HCT116 (cell line): ENCODE measurements around the gene SLC6A11. TPM values are rescaled to one million over a fixed set of nuclear protein-coding genes. Genes with fewer than 3 reads are reported as not detected.

Experiments
- ATAC-seq: fragments of 200-7000 bp; cut with Tn5 transposase; 2 replicates; pipeline ENCODE4 v1.9.1; 2020; ENCODE audit warnings: mild to moderate bottlenecking, moderate library complexity
- BruUV-seq: library from RNA; stranded (reverse); fragments of 400-500 nt; replicated peaks from 2 replicates; lab custom pipeline; 2021; lab: Mats Ljungman, UMichigan
- CTCF ChIA-PET: fragments of 300-600 bp; sonication (Branson Sonifier 250); formaldehyde crosslinking; loops from one replicate; lab custom pipeline; 2021; ENCODE audit warnings: antibody characterized with exemption; lab: Charles Lee
- POLR2A ChIA-PET: fragments of 300-600, 350-600 bp; sonication (Branson Sonifier 250); formaldehyde crosslinking; loops from one replicate; lab custom pipeline; 2021; ENCODE audit warnings: antibody characterized with exemption; lab: Charles Lee
- RAD21 ChIA-PET, 2 experiments: fragments of 300-600 bp; sonication (Branson Sonifier 250); formaldehyde crosslinking; loops; one replicate each; lab custom pipeline; 2023; ENCODE audit warnings: low total read pairs in 2 of 2; ENCODE audit not compliant: uncharacterized antibody in 2 of 2, unreplicated experiment in 2 of 2, low non-redundant PET in 1 of 2; lab: Charles Lee
- DNase-seq: peaks from one replicate; pipeline ENCODE4 v3.0.0-alpha.2; 2010; ENCODE audit warnings: low read depth, low spot score
- H2AFZ ChIP-seq: fragments of 200-600 bp; shearing (Covaris generic), sonication (generic); 2 replicates; pipeline ENCODE4 v1.6.1; 2017; ENCODE audit warnings: low read depth, mixed run types, mixed read lengths, antibody characterized with exemption, low read length; ENCODE audit not compliant: poor library complexity, severe bottlenecking
- H3K27ac ChIP-seq: 2 replicates; pipeline ENCODE4 v1.5.1; 2012; ENCODE audit warnings: low read depth, low read length
- H3K27me3 ChIP-seq: fragments of 200-600 bp; sonication (generic); 2 replicates; pipeline ENCODE4 v1.6.1; 2016; ENCODE audit warnings: mixed run types, low read length, mixed read lengths; ENCODE audit not compliant: insufficient read depth
- H3K36me3 ChIP-seq, 2 experiments: fragments of 200-500 bp in 1 of 2; fragments of 200-600 bp in 1 of 2; sonication (Bioruptor generic) in 1 of 2; sonication (generic) in 1 of 2; 2 replicates each; pipeline versions ENCODE4 v1.5.1 to v1.6.1; 2014 to 2016; ENCODE audit warnings: low read length in 2 of 2, inconsistent platforms in 1 of 2, mixed read lengths in 1 of 2, mixed run types in 1 of 2; ENCODE audit not compliant: insufficient read depth in 2 of 2, control insufficient read depth in 1 of 2
- H3K4me1 ChIP-seq, 2 experiments: fragments of 200-600 bp in 1 of 2; sonication (generic) in 1 of 2; 2 replicates each; pipeline versions ENCODE4 v1.5.1 to v1.6.1; 2012 to 2017; ENCODE audit warnings: low read length in 2 of 2, inconsistent platforms in 1 of 2, mild to moderate bottlenecking in 1 of 2, mixed read lengths in 1 of 2, mixed run types in 1 of 2, moderate library complexity in 1 of 2; ENCODE audit not compliant: insufficient read depth in 2 of 2, control insufficient read depth in 1 of 2
- H3K4me2 ChIP-seq: fragments of 200-600 bp; sonication (generic); 2 replicates; pipeline ENCODE4 v1.6.1; 2017; ENCODE audit warnings: mixed run types, low read length, mixed read lengths
- H3K4me3 ChIP-seq, 2 experiments: fragments of 200-600 bp in 1 of 2; sonication (generic) in 1 of 2; replicated peaks in 1 of 2; 2 replicates each; pipeline ENCODE4 v1.5.1; 2011 to 2016; ENCODE audit warnings: low read length in 2 of 2, control low read depth in 1 of 2, low read depth in 1 of 2, mild to moderate bottlenecking in 1 of 2, mixed read lengths in 1 of 2, mixed run types in 1 of 2
- H3K79me2 ChIP-seq: fragments of 200-600 bp; sonication (generic); 2 replicates; pipeline ENCODE4 v1.6.1; 2017; ENCODE audit warnings: mild to moderate bottlenecking, mixed run types, low read length, moderate library complexity, mixed read lengths; ENCODE audit not compliant: insufficient read depth
- H3K9ac ChIP-seq: fragments of 200-600 bp; sonication (generic); 2 replicates; pipeline ENCODE4 v1.6.1; 2016; ENCODE audit warnings: low read length, mixed read lengths
- H3K9me2 ChIP-seq: fragments of 200-600 bp; sonication (generic), shearing (Covaris generic); 2 replicates; pipeline ENCODE4 v1.6.1; 2017; ENCODE audit warnings: mixed run types, mild to moderate bottlenecking, moderate library complexity; ENCODE audit not compliant: insufficient read depth
- H3K9me3 ChIP-seq, 2 experiments: fragments of 200-500 bp in 1 of 2; fragments of 200-600 bp in 1 of 2; sonication (Bioruptor generic) in 1 of 2; sonication (generic) in 1 of 2; 2 replicates each; pipeline ENCODE4 v1.6.1; 2014 to 2017; ENCODE audit warnings: low read length in 2 of 2, mixed read lengths in 2 of 2, inconsistent platforms in 1 of 2, low read depth in 1 of 2, mild to moderate bottlenecking in 1 of 2, mixed run types in 1 of 2, moderate library complexity in 1 of 2; ENCODE audit not compliant: control insufficient read depth in 1 of 2, insufficient read depth in 1 of 2
- H4K20me1 ChIP-seq: fragments of 200-600 bp; sonication (generic), shearing (Covaris generic); 2 replicates; pipeline ENCODE4 v1.6.1; 2017; ENCODE audit warnings: mixed run types, mild to moderate bottlenecking, moderate library complexity; ENCODE audit not compliant: insufficient read depth
- CBX3 ChIP-seq: IDR thresholded peaks from 2 replicates; pipeline ENCODE4 v1.6.1; 2012; ENCODE audit warnings: low read depth
- CEBPB ChIP-seq: IDR thresholded peaks from 2 replicates; pipeline ENCODE4 v1.6.1; 2012; ENCODE audit warnings: low read depth
- EGR1 ChIP-seq: IDR thresholded peaks from 2 replicates; pipeline ENCODE4 v1.6.1; 2012; ENCODE audit warnings: low read depth
- ELF1 ChIP-seq: IDR thresholded peaks from 2 replicates; pipeline ENCODE4 v1.6.1; 2012; ENCODE audit warnings: low read depth, borderline replicate concordance
- EZH2 ChIP-seq: fragments of 200-600 bp; sonication (generic); IDR thresholded peaks from 2 replicates; pipeline ENCODE4 v1.6.1; 2017; ENCODE audit warnings: antibody characterized with exemption, mixed run types
- EZH2phosphoT487 ChIP-seq: fragments of 200-600 bp; IDR thresholded peaks from 2 replicates; pipeline ENCODE4 v1.6.1; 2018; ENCODE audit warnings: antibody characterized with exemption, borderline replicate concordance
- FOSL1 ChIP-seq: IDR thresholded peaks from 2 replicates; pipeline ENCODE4 v1.6.1; 2012; ENCODE audit warnings: low read depth
- JUND ChIP-seq: IDR thresholded peaks from 2 replicates; pipeline ENCODE4 v1.6.1; 2012
- MAX ChIP-seq: IDR thresholded peaks from 2 replicates; pipeline ENCODE4 v1.6.1; 2012
- POLR2A ChIP-seq: IDR thresholded peaks from 2 replicates; pipeline ENCODE4 v1.7.0; 2011; ENCODE audit warnings: borderline replicate concordance; ENCODE audit not compliant: insufficient read depth, insufficient read length; ENCODE audit errors: extremely low read depth
- SP1 ChIP-seq: IDR thresholded peaks from 2 replicates; pipeline ENCODE4 v1.6.1; 2012; ENCODE audit warnings: low read depth
- TCF7L2 ChIP-seq: IDR thresholded peaks from 2 replicates; pipeline ENCODE4 v1.7.0; 2011; ENCODE audit warnings: borderline replicate concordance, inconsistent platforms; ENCODE audit not compliant: insufficient read depth, insufficient read length; ENCODE audit errors: extremely low read depth
- ZFX ChIP-seq: fragments of 450-650 bp; IDR thresholded peaks from 2 replicates; pipeline ENCODE4 v1.6.1; 2017
- intact Hi-C: fragments of 100-400 bp; cut with micrococcal nuclease; formaldehyde crosslinking; loops from 2 replicates; pipeline ENCODE4 v1.10.0; 2022
- total RNA-seq: library from RNA; stranded (reverse); gene quantifications from one replicate; pipeline ENCODE4 v1.2.1, GENCODE V29; 2021; ENCODE audit not compliant: unreplicated experiment
- TF ChIP-seq, protein P1 (sequence below), 3 experiments: fragments of 200-600 bp in 1 of 3; sonication (generic) in 1 of 3; IDR thresholded peaks in 2 of 3; conservative IDR thresholded peaks in 1 of 3; 2 replicates each; pipeline ENCODE4 v1.5.1; 2012 to 2017; ENCODE audit warnings: low read depth in 2 of 3, low read length in 2 of 3, antibody characterized with exemption in 1 of 3, borderline replicate concordance in 1 of 3, control low read depth in 1 of 3, mild to moderate bottlenecking in 1 of 3, mixed read lengths in 1 of 3, mixed run types in 1 of 3, moderate library complexity in 1 of 3; ENCODE audit not compliant: insufficient read depth in 1 of 3
- TF ChIP-seq, protein P2 (sequence below): IDR thresholded peaks from 2 replicates; pipeline ENCODE4 v1.6.1; 2012

SLC6A11 gene
- total RNA-seq, 1 experiment from 2014 or later = not detected

DNA sequence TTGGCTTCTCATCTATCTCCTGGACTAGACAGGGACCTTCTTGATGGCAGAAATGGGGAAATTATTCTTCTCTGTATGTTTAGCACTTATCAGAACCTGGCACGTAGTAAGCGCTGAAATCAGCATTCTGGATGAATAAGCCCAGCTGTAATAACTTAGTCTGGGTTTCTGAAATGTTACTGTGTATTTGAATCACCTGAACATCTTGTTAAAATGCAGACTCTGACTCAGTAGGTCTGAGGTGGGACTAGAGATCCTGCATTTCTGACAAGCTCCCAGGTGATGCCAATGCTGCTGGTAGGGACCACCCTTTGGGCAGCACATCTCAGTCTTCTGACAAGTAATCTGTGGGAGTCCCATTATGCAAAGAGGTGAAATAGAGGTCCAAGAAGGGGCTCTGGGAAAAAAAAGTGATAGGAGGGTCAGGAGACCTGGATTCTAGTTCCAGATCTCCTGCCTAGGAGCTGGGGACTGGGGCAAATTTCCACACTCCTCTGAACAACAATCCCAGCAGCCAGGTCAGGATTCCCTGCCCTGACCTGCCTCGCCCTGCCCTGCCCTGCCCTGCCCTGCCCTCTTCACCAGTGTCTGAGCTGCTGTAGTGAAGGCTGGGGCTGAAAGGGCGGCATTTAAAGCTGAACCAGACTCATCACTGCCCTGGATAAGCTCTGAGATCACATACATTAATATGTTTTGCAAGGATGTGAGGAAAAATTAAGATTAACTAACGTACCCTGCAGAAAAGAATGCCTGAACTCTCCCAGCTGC is 17.2 kb upstream of the SLC6A11 start (continued):
- no peak for TF ChIP-seq EGR1
- no peak for TF ChIP-seq EZH2

- RAD21 ChIA-PET = no interaction called here
- peak overlapping the region; percentile 49 for H3K4me2 ChIP-seq
These were observed 11.8 kb upstream of the SLC6A11 start for GRCh38 chr3:10804183-10804648.

More at GRCh38 chr3:10804183-10804648, 11.8 kb upstream of the SLC6A11 start:
- Histone ChIP-seq H3K4me3 (no peak overlapping the region), H3K4me1 (peaks cover 9 to 16% of the 10 kb centered on the region in 2 experiments; a peak in 3 of 4 replicates), H3K27me3 (peaks cover 48% of the 10 kb centered on the region), H3K9ac (no peak overlapping the region), H4K20me1 (no peaks in the 10 kb centered on the region), H3K36me3 (no peaks in the 10 kb centered on the region), H3K9me3 (no peaks in the 10 kb centered on the region), H3K79me2 (no peaks in the 10 kb centered on the region), H3K9me2 (no peaks in the 10 kb centered on the region), H3K27ac (no peak overlapping the region), H2AFZ (no peak overlapping the region)
- peak; percentile 86 for ATAC-seq
- TF ChIP-seq CBX3 = peak; percentile 39; the same call in 1 of the 2 replicates
- TF ChIP-seq, protein P1, sequence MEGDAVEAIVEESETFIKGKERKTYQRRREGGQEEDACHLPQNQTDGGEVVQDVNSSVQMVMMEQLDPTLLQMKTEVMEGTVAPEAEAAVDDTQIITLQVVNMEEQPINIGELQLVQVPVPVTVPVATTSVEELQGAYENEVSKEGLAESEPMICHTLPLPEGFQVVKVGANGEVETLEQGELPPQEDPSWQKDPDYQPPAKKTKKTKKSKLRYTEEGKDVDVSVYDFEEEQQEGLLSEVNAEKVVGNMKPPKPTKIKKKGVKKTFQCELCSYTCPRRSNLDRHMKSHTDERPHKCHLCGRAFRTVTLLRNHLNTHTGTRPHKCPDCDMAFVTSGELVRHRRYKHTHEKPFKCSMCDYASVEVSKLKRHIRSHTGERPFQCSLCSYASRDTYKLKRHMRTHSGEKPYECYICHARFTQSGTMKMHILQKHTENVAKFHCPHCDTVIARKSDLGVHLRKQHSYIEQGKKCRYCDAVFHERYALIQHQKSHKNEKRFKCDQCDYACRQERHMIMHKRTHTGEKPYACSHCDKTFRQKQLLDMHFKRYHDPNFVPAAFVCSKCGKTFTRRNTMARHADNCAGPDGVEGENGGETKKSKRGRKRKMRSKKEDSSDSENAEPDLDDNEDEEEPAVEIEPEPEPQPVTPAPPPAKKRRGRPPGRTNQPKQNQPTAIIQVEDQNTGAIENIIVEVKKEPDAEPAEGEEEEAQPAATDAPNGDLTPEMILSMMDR (IDR thresholded peaks at IDR 0.05 in 2 of 3, conservative IDR thresholded peaks at IDR 0.05 in 1 of 3; ENCODE audit: borderline replicate concordance in 1 of 3, insufficient read depth in 1 of 3, low read depth in 2 of 3, low read length in 2 of 3) = no peak
- TF ChIP-seq, protein P2, sequence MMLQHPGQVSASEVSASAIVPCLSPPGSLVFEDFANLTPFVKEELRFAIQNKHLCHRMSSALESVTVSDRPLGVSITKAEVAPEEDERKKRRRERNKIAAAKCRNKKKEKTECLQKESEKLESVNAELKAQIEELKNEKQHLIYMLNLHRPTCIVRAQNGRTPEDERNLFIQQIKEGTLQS = no peak
- peak; percentile 73 for TF ChIP-seq FOSL1
- peak; percentile 77 for TF ChIP-seq CEBPB
- no peak for TF ChIP-seq ELF1
- TF ChIP-seq JUND = peak; percentile 54; the same call in 1 of the 2 replicates
- TF ChIP-seq POLR2A = no peak
- TF ChIP-seq EZH2phosphoT487 = no peak
- 0 out of 2 replicates have a peak, but pooled peaks have one; percentile 22 for TF ChIP-seq MAX
- TF ChIP-seq TCF7L2 = no peak
- no peak for TF ChIP-seq ZFX
- peak; percentile 45; the same call in 1 of the 2 replicates for TF ChIP-seq SP1
- no TSS peak for BruUV-seq
- intact Hi-C loops = no loop called here
- POLR2A ChIA-PET = no interaction called here
- CTCF ChIA-PET = no interaction called here
- peak; percentile 36 for DNase-seq
